ENCODE data around the gene TMEM59. TPM values are rescaled to one million over a fixed set of nuclear protein-coding genes. Genes with fewer than 3 reads are reported as not detected.

The TMEM59 gene
- total RNA-seq, 1 experiment from 2014 or later: 174 TPM

DNA sequence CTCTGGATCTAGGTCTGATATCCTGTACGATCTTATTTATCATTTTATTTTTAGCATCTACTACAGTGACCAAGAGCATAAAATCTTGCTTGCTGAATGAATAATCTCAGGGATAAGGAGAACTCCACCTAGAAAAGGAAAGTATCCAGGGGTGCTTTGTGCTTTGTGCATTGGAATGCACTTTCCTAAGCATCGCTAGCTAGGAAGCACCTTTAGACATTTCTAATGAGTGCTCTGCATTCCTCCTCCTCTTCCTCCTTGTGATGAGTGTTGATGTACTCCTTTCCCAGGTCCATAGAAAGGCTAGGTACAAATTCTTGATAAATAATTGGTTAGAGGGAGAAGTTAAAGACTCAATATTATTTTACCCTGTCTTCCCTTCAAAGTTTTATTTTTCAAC is 31.8 kb upstream of the TMEM59 start:
- Histone ChIP-seq H3K27me3 (ENCODE audit: control insufficient read depth, insufficient read depth, low read length) (no peaks in the 10 kb centered on the region), H3K9me3 (ENCODE audit: control insufficient read depth, insufficient read depth, low read depth, low read length) (no peaks in the 10 kb centered on the region), H3K36me3 (ENCODE audit: control insufficient read depth, insufficient read depth, low read length) (no peaks in the 10 kb centered on the region), H3K4me3 (ENCODE audit: low read depth in 2 of 2, low read length in 2 of 2) (no peak overlapping the region), H3K27ac (ENCODE audit: low read length) (no peak overlapping the region), H3K4me1 (ENCODE audit: control insufficient read depth, insufficient read depth, low read length) (no peaks in the 10 kb centered on the region)
- ChIA-PET POLR2A (no interaction called here), CTCF (no interaction called here)
- intact Hi-C loops (cut with micrococcal nuclease; ENCODE audit: unreplicated experiment) (no loop called here), in situ Hi-C loops (cut with HindIII; ENCODE audit: low pct_unique_long_range_greater_than_20kb, low sequenced_read_pairs) (no loop called here)
- TF ChIP-seq SIN3A (IDR thresholded peaks at IDR 0.05; ENCODE audit: borderline replicate concordance, insufficient read depth, low read depth, low read length): no peak
- TF ChIP-seq, protein P1, sequence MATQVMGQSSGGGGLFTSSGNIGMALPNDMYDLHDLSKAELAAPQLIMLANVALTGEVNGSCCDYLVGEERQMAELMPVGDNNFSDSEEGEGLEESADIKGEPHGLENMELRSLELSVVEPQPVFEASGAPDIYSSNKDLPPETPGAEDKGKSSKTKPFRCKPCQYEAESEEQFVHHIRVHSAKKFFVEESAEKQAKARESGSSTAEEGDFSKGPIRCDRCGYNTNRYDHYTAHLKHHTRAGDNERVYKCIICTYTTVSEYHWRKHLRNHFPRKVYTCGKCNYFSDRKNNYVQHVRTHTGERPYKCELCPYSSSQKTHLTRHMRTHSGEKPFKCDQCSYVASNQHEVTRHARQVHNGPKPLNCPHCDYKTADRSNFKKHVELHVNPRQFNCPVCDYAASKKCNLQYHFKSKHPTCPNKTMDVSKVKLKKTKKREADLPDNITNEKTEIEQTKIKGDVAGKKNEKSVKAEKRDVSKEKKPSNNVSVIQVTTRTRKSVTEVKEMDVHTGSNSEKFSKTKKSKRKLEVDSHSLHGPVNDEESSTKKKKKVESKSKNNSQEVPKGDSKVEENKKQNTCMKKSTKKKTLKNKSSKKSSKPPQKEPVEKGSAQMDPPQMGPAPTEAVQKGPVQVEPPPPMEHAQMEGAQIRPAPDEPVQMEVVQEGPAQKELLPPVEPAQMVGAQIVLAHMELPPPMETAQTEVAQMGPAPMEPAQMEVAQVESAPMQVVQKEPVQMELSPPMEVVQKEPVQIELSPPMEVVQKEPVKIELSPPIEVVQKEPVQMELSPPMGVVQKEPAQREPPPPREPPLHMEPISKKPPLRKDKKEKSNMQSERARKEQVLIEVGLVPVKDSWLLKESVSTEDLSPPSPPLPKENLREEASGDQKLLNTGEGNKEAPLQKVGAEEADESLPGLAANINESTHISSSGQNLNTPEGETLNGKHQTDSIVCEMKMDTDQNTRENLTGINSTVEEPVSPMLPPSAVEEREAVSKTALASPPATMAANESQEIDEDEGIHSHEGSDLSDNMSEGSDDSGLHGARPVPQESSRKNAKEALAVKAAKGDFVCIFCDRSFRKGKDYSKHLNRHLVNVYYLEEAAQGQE (IDR thresholded peaks at IDR 0.05; ENCODE audit: insufficient read depth in 1 of 2, low read depth in 2 of 2, low read length in 1 of 2): no peak
- TF ChIP-seq TCF7L2 (IDR thresholded peaks at IDR 0.05; ENCODE audit: low read depth, low read length): no peak
- no peak for TF ChIP-seq POLR2AphosphoS5 (IDR thresholded peaks at IDR 0.05; ENCODE audit: low read depth, low read length)
- TF ChIP-seq, protein P2, sequence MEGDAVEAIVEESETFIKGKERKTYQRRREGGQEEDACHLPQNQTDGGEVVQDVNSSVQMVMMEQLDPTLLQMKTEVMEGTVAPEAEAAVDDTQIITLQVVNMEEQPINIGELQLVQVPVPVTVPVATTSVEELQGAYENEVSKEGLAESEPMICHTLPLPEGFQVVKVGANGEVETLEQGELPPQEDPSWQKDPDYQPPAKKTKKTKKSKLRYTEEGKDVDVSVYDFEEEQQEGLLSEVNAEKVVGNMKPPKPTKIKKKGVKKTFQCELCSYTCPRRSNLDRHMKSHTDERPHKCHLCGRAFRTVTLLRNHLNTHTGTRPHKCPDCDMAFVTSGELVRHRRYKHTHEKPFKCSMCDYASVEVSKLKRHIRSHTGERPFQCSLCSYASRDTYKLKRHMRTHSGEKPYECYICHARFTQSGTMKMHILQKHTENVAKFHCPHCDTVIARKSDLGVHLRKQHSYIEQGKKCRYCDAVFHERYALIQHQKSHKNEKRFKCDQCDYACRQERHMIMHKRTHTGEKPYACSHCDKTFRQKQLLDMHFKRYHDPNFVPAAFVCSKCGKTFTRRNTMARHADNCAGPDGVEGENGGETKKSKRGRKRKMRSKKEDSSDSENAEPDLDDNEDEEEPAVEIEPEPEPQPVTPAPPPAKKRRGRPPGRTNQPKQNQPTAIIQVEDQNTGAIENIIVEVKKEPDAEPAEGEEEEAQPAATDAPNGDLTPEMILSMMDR (IDR thresholded peaks at IDR 0.05): no peak
- ATAC-seq (no peak), DNase-seq (ENCODE audit: low read depth, low spot score) (no peak)
- BruUV-seq (replicated peaks): no TSS peak

DNA sequence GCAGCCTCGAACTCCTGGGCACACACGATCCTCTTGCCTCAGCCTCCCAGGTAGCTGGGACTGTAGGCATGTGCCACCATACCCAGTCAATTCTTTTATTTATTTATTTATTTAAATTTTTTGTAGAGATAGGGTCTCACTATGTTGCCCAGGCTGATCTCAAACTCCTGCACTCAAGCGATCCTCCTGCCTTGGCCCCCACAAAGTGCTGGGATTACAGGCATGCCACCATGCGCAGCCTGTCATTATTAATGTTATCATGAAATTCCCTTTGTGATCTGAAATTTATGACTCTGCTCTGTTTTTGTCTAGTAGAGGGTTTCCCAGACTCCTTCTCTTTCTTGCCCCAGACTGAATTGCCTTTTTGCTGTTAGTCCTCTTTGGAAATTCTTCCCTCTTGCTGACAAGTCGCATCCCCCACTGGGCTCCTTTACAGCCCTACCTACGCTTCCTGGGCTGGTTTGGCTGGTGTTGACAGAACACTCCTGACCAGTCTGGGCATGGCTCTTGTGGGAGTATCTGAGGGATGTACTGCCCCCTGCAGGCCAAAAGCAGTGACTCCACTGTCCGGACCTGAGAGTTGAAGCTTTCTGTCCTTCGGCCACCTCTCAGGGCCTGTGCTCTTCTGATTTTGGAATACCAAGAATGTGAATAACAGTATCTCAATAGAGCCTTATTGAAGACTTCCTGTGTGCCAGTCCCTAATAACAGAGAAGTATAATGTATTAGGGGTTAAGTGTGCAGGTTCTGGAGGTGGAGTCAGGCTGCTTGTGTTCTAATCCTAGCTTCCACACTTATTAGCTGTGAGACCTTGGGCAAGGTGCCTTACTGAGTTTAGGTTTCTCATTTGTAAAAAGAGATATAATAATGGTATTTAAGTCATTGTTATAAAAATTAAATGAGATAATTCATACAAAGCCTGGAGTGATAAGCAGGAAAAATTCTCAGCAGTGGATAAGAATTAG is 28.6 kb upstream of the TMEM59 start:
- POLR2A ChIA-PET: no interaction called here
- peak; percentile 99 for ATAC-seq
- intact Hi-C loops (cut with micrococcal nuclease; ENCODE audit: unreplicated experiment): no loop called here

More for the DNA sequence above, 28.6 kb upstream of the TMEM59 start:
- H3K36me3 ChIP-seq (ENCODE audit: control insufficient read depth, insufficient read depth, low read length): no peaks in the 10 kb centered on the region
- H3K27ac ChIP-seq (ENCODE audit: low read length): no peak overlapping the region
- peak; percentile 54 for DNase-seq (ENCODE audit: low read depth, low spot score)
- in situ Hi-C loops (cut with HindIII; ENCODE audit: low pct_unique_long_range_greater_than_20kb, low sequenced_read_pairs): no loop called here
- no peaks in the 10 kb centered on the region for H3K9me3 ChIP-seq (ENCODE audit: control insufficient read depth, insufficient read depth, low read depth, low read length)
- BruUV-seq (replicated peaks): no TSS peak
- no peak for TF ChIP-seq SIN3A (IDR thresholded peaks at IDR 0.05; ENCODE audit: borderline replicate concordance, insufficient read depth, low read depth, low read length)
- no peak for TF ChIP-seq POLR2AphosphoS5 (IDR thresholded peaks at IDR 0.05; ENCODE audit: low read depth, low read length)
- TF ChIP-seq, protein P1 (IDR thresholded peaks at IDR 0.05; ENCODE audit: insufficient read depth in 1 of 2, low read depth in 2 of 2, low read length in 1 of 2): no peak
- TF ChIP-seq TCF7L2 (IDR thresholded peaks at IDR 0.05; ENCODE audit: low read depth, low read length): no peak
- TF ChIP-seq, protein P2 (IDR thresholded peaks at IDR 0.05): peak; percentile 89
- H3K27me3 ChIP-seq (ENCODE audit: control insufficient read depth, insufficient read depth, low read length): no peaks in the 10 kb centered on the region
- no peak overlapping the region for H3K4me3 ChIP-seq (ENCODE audit: low read depth in 2 of 2, low read length in 2 of 2)
- CTCF ChIA-PET: interaction anchor here (0.6 to 1.4 kb wide), 6 partner anchors 13 to 686 kb away, joined by 3 to 9 read pairs (median 4); no protein-coding TSS in a partner anchor
- H3K4me1 ChIP-seq (ENCODE audit: control insufficient read depth, insufficient read depth, low read length): no peaks in the 10 kb centered on the region

All from Panc1 (cell line).